ENCODE measurements around the gene HRG.
"Not testable (repeated sequence)": the region's sequence is repeated elsewhere in the genome, so short reads cannot be mapped to it uniquely, and the experiment has no call there.

HRG gene

GRCh38 chr3:186683979-186684378 is 18.2 kb downstream of the HRG start:
- no peak for DNase-seq (ENCODE audit: low spot score)

DNA sequence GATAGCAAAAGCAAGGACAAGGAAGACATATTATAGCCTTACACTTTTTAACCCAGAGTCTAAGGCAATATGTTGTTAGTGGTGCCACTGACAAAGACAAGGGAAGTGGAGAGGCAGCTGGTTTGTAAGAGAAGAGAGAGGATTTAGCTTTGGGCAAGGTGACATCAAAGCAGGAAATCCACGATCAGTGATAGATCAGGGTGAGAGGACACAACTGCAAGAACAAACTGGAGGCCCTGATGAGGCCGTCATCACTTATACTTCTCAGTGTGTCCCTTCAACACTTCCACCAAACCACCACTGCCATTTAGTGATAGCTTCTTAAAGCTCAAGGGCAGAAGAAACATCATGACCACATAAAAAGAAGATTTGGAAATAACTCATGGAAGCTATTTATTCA is 20.7 kb downstream of the HRG start:
- DNase-seq (ENCODE audit: low spot score) = not testable (repeated sequence)

GRCh38 chr3:186687120-186687651 is 21.4 kb downstream of the HRG start:
- DNase-seq (ENCODE audit: low spot score) = no peak

DNA sequence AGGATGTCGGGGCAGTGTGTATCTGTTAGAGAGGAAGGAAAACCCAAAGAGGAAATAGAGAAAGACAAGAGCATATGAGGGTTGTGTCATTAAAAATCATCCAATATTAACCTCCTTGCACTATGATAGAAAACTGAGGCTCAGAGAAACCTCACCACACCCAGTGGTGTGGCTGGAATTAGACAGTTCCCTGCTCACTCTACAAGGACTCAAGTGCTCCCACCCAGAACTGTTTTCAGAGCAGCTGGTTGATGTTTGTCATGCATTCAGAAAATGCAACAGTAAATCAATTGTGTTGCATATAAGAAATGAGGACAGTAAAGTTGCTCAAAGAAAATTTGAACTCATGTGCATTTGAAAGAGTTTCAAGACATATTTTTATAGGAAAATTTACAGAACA is 24.5 kb downstream of the HRG start:
- not testable (repeated sequence) for DNase-seq (ENCODE audit: low spot score)

GRCh38 chr3:186691676-186692075 is 25.9 kb downstream of the HRG start:
- no peak for DNase-seq (ENCODE audit: low spot score)

DNA sequence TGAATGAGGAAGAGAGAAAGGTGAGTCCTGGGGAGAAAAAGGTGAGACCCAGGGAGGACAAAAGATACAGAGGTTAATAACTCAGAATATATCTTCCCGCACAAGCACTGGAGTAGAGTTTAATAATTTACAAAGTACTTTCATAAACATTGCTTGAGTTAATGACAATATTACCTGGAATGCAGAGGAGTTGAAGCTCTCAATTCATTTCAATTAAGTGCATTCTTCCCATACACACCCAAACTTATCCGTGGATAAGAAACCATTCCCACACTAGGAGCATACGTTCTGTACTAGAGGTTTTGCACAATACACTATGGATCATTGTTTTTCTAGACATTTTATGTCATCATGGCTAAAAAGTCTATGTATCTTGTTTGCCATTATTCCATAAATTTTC is 28.0 kb downstream of the HRG start:
- no peak for DNase-seq (ENCODE audit: low spot score)

- no peak for DNase-seq (ENCODE audit: low spot score)
These were observed 28.6 kb downstream of the HRG start for GRCh38 chr3:186694288-186695032.

- DNase-seq (ENCODE audit: low spot score) = no peak
These were observed 30.7 kb downstream of the HRG start for GRCh38 chr3:186696522-186696921.

- DNase-seq (ENCODE audit: low spot score) = no peak
These were observed 31.7 kb downstream of the HRG start for GRCh38 chr3:186697510-186697909.

GRCh38 chr3:186700267-186700666 is 34.5 kb downstream of the HRG start:
- no peak for DNase-seq (ENCODE audit: low spot score)

DNA sequence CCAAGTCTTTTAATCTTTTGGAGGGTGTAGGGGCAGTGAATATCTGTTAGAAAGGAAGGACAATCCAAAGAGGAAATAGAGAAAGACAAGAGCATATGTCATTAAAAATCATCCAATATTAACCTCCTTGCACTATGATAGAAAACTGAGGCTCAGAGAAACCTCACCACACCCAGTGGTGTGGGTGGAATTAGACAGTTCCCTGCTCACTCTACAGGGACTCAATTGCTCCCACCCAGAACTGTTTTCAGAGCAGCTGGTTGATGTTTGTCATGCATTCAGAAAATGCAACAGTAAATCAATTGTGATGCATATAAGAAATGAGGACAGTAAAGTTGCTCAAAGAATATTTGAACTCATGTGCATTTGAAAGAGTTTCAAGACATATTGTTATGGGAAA is 36.6 kb downstream of the HRG start:
- not testable (repeated sequence) for DNase-seq (ENCODE audit: low spot score)

DNA sequence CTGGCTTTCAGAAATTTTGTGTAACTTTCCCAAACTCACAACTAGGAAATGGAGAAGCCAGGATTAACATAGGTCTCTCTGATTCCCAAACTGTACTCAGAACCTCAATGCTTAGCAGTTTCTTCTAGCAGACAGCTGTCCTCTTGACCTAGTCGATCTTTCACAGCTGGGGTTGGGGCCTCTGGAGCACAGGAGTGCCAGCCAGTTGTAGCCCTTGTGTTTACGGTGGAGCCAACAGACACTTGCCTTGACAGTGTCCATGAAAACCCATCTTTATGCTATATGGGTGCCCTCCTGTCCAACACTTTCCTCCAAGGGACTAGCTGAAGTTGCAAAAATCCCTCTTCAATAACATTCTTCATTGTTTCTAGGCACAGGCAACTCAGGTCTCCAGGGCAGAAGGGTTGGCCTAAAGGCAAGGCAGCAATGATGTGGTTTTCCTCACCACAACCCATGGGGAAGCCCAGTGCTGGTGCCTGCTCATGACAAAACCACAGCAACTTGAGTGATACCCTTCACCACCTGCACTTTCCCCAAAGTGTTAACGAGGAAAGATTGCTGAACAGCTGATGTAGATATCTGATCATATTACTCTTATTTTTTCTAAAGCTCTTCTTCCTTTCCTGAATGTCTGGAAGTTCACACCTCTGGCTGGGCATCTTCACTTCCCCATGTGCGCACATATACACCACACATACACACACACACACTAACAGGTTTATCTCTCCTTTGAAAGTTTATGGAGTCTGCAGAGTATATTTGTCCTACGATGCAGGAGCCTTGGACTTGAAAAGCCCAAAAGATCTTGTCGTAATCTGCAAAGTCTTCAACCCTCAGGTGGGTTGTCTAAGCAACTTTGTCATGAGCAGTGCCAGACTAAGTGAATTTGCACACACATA is 40.3 kb downstream of the HRG start:
- no peak for DNase-seq (ENCODE audit: low spot score)

GRCh38 chr3:186708983-186709679 is 43.3 kb downstream of the HRG start:
- DNase-seq (ENCODE audit: low spot score) = no peak

- DNase-seq (ENCODE audit: low spot score) = not testable (repeated sequence)
These were observed 44.9 kb downstream of the HRG start for GRCh38 chr3:186710694-186711093.

DNA sequence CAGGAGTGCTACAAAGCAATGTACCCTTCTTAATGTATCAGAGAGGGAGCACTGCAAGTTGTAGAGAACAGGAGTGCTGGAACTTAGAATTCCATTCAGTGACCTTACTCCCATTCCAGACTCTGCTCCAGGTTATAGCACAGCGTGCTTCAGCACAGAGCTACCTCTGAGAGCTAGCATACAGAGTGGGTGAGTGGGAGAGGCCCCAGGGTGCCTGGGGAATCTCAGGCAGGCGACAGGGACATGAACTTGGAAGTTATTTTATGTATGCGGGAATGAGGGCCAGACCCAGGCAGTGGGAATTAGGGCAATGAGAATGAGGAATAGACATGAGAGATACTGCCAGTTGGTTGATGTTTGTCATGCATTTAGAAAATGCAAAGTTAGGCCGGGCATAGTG is 47.7 kb downstream of the HRG start:
- DNase-seq (ENCODE audit: low spot score) = no peak

DNA sequence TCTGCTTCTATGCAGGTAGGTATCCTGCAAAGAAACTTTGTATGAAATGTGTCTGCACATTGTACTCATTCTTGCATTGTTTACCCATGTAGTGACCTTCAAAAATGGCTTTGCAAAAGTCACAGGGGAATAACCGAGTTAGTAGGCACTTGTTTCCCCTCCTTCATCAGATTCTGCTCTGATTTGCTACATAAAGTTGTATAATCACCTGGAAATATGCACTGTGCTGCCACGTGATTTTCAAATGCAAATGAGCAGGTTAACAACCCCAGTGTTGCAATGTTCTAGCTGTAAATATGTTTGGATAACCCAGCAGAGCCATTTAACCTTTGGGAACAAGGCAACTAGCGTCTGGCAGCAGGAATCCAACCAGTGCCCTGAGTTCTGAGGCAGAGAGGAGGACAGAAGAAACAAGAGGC is 51.2 kb downstream of the HRG start, which contains the start of gene KNG1:
Gene KNG1, plus strand, starts transcription at position 321 of the 419 bp plus-strand sequence. CDS start 184 bp downstream, outside the sequence.
- DNase-seq (ENCODE audit: low spot score) = no peak

GRCh38 chr3:186719945-186720739 is 54.3 kb downstream of the HRG start:
- no peak for DNase-seq (ENCODE audit: low spot score)

- no peak for DNase-seq (ENCODE audit: low spot score)
These were observed 56.6 kb downstream of the HRG start for GRCh38 chr3:186722457-186722856.

GRCh38 chr3:186724911-186725310 is 59.1 kb downstream of the HRG start:
- DNase-seq (ENCODE audit: low spot score) = no peak
